Measurements from ENCODE around the gene ETHE1. TPM values are rescaled to one million over a fixed set of nuclear protein-coding genes. Genes with fewer than 3 reads are reported as not detected.
A peak's percentile ranks its signal among the peaks of the same experiment; 100 is the strongest.

The ETHE1 gene
- total RNA-seq, 2 experiments from 2014 or later = 52.6 to 55.8 TPM

GRCh38 chr19:43462785-43463380 lies 64.1 kb downstream of the ETHE1 start:
- ATAC-seq (no peak), DNase-seq (no peak)
- H3K4me3 Mint-ChIP-seq = peak overlapping the region; percentile 90
- CTCF ChIA-PET = interaction anchor here (0.6 to 5.2 kb wide), 20 partner anchors 12 to 282 kb away, joined by 3 to 54 read pairs (median 4); partner anchors contain the start of genes IRGQ, PHLDB3 and ZNF576
- H3K36me3 Mint-ChIP-seq = no peaks in the 10 kb centered on the region
- no peaks in the 10 kb centered on the region for H3K9me3 Mint-ChIP-seq (ENCODE audit: low read depth)
- peaks cover 23% of the 10 kb centered on the region for H3K4me1 Mint-ChIP-seq
- peak overlapping the region; percentile 44 for H3K27ac Mint-ChIP-seq
- H3K27me3 Mint-ChIP-seq = peaks cover 4% of the 10 kb centered on the region

- Mint-ChIP-seq H3K4me3 (no peak overlapping the region), H3K9me3 (ENCODE audit: low read depth) (no peaks in the 10 kb centered on the region), H3K4me1 (peaks cover 18% of the 10 kb centered on the region), H3K36me3 (no peaks in the 10 kb centered on the region), H3K27me3 (peaks cover 4% of the 10 kb centered on the region), H3K27ac (no peak overlapping the region)
- CTCF ChIA-PET = interaction anchor here (0.6 to 5.2 kb wide), 6 partner anchors 12 to 74 kb away, joined by 3 to 54 read pairs (median 4); no protein-coding TSS in a partner anchor
- no peak for DNase-seq
- ATAC-seq = no peak
Observed at GRCh38 chr19:43462383-43462782, 64.6 kb downstream of the ETHE1 start.

- CTCF ChIA-PET = interaction anchor here (1.7 to 1.9 kb wide), 2 partner anchors 15 to 59 kb away, joined by 6 to 14 read pairs; no protein-coding TSS in a partner anchor
- no peak for DNase-seq
- H3K36me3 Mint-ChIP-seq = no peaks in the 10 kb centered on the region
- ATAC-seq = no peak
- peaks cover 15% of the 10 kb centered on the region for H3K4me1 Mint-ChIP-seq
- H3K9me3 Mint-ChIP-seq (ENCODE audit: low read depth) = no peaks in the 10 kb centered on the region
- H3K4me3 Mint-ChIP-seq = no peak overlapping the region
- H3K27ac Mint-ChIP-seq = no peak overlapping the region
- peaks cover 4% of the 10 kb centered on the region for H3K27me3 Mint-ChIP-seq
Observed at GRCh38 chr19:43461303-43461702, 65.7 kb downstream of the ETHE1 start.

- CTCF ChIA-PET = interaction anchor here (0.5 to 1.9 kb wide), 4 partner anchors 14 to 60 kb away, joined by 3 to 14 read pairs (median 6); no protein-coding TSS in a partner anchor
- ATAC-seq = no peak
- no peaks in the 10 kb centered on the region for H3K36me3 Mint-ChIP-seq
- no peak for DNase-seq
- peaks cover 6% of the 10 kb centered on the region for H3K27me3 Mint-ChIP-seq
- peaks cover 15% of the 10 kb centered on the region for H3K4me1 Mint-ChIP-seq
- no peak overlapping the region for H3K27ac Mint-ChIP-seq
- no peak overlapping the region for H3K4me3 Mint-ChIP-seq
- no peaks in the 10 kb centered on the region for H3K9me3 Mint-ChIP-seq (ENCODE audit: low read depth)
Observed at GRCh38 chr19:43460362-43461016, 66.5 kb downstream of the ETHE1 start.

GRCh38 chr19:43457809-43458208 lies 69.2 kb downstream of the ETHE1 start:
- Mint-ChIP-seq H3K36me3 (no peaks in the 10 kb centered on the region), H3K27me3 (peaks cover 8% of the 10 kb centered on the region), H3K27ac (no peak overlapping the region), H3K4me3 (no peak overlapping the region), H3K9me3 (ENCODE audit: low read depth) (no peaks in the 10 kb centered on the region), H3K4me1 (peaks cover 4% of the 10 kb centered on the region)
- ATAC-seq (no peak), DNase-seq (no peak)
- CTCF ChIA-PET = interaction anchor here (1.6 to 3.5 kb wide), 3 partner anchors 10 to 137 kb away, joined by 3 to 21 read pairs (median 9); no protein-coding TSS in a partner anchor

Other genes starting within 250 kb of the ETHE1 start
- gene CD177, start 173.5 kb downstream of the ETHE1 start, total RNA-seq = not detected
- not detected for gene TEX101, start 112.3 kb downstream of the ETHE1 start, total RNA-seq
- gene LYPD3, start 61.6 kb downstream of the ETHE1 start, total RNA-seq = under 1 TPM; 0.23 to 0.33 TPM
- gene PHLDB3, start 22.5 kb downstream of the ETHE1 start, total RNA-seq = 10 to 100 TPM; 11.0 to 11.2 TPM
- 1 to 10 TPM; 2.9 to 3.7 TPM for gene ZNF575, start 6.0 kb upstream of the ETHE1 start, total RNA-seq
- 10 to 100 TPM; 47.7 to 50.6 TPM for gene XRCC1, start 48.3 kb upstream of the ETHE1 start, total RNA-seq
- 10 to 100 TPM; 16.8 to 19.7 TPM for gene PINLYP, start 48.6 kb upstream of the ETHE1 start, total RNA-seq
- gene IRGQ, start 68.9 kb upstream of the ETHE1 start, total RNA-seq = 10 to 100 TPM; 12.9 to 23.0 TPM
- gene ZNF576, start 69.4 kb upstream of the ETHE1 start, total RNA-seq = 10 to 100 TPM; 18.6 to 21.3 TPM
- under 1 TPM; 0.37 to 0.79 TPM for gene SRRM5, start 84.9 kb upstream of the ETHE1 start, total RNA-seq
- 10 to 100 TPM; 23.0 to 23.2 TPM for gene ZNF428, start 92.4 kb upstream of the ETHE1 start, total RNA-seq
- gene CADM4, start 112.6 kb upstream of the ETHE1 start, total RNA-seq = under 1 TPM; 0.09 to 0.12 TPM
- gene PLAUR, start 143.0 kb upstream of the ETHE1 start, total RNA-seq = 10 to 100 TPM; 10.3 to 10.4 TPM
- gene IRGC, start 188.9 kb upstream of the ETHE1 start, total RNA-seq = not detected
- gene SMG9, start 227.8 kb upstream of the ETHE1 start, total RNA-seq = 10 to 100 TPM; 62.3 to 74.7 TPM